AG09319 (cell line): ENCODE data around the gene CDH16.
"Not testable (repeated sequence)": the region's sequence is repeated elsewhere in the genome, so short reads cannot be mapped to it uniquely, and the experiment has no call there.

ENCODE experiments used
- DNase-seq: peaks from one replicate; pipeline ENCODE4 v3.0.0-alpha.2; 2010; ENCODE audit warnings: low read depth; ENCODE audit errors: extremely low read depth
- CTCF ChIP-seq: IDR thresholded peaks from 2 replicates; pipeline ENCODE4 v1.5.1; 2011; ENCODE audit warnings: low read depth, mild to moderate bottlenecking, inconsistent platforms, low read length, moderate library complexity

The CDH16 gene

DNA sequence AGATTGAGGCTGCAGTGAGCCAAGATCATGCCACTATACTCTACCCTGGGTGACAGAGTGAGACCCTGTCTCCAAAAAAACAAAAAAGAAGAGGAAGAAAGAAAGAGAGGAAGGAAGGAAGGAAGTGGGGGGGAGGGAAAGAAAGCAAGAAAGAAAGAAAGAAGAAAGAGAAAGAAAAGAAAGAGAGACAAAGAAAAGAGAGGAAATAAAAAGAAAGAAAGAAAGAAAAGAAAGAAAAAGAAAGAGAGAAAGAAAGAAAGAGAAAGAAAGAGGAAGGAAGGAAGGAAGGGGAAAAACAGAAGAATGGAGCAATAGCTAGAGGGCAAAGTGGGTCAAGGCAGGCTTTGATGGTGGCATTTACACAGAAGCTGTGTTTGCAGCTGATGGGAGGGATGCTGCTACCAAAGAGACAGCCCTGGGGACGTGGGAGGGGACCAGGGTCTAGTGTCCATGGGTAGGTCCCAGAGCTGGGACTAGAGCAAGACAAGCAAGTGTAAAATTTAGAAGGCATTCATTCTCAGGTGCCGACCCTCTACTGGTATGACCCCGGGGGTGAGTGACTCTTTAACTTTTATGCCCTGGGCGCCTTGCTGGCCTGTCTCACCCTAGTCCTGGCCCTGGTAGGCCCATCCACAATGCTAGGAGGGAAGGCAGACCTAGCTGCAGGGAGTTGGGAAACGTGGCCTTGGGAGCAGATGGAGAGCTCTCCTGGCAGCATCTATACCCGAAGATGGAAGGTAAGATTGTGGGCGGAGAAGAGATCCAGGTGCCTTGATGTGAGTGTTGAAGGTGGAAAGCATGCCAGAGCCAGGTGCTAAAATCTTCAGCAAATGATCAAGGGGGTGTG, 40.4 kb upstream of the CDH16 start:
- DNase-seq, result no peak
- no peak for TF ChIP-seq CTCF

- not testable (repeated sequence) for DNase-seq
Observed at GRCh38 chr16:66956154-66956457, 37.4 kb upstream of the CDH16 start.

GRCh38 chr16:66955363-66956153, 36.9 kb upstream of the CDH16 start:
- DNase-seq, result not testable (repeated sequence)

- TF ChIP-seq CTCF, result peak; percentile 86
- DNase-seq, result peak; percentile 37
Observed at GRCh38 chr16:66954097-66954659, 35.5 kb upstream of the CDH16 start.

DNA sequence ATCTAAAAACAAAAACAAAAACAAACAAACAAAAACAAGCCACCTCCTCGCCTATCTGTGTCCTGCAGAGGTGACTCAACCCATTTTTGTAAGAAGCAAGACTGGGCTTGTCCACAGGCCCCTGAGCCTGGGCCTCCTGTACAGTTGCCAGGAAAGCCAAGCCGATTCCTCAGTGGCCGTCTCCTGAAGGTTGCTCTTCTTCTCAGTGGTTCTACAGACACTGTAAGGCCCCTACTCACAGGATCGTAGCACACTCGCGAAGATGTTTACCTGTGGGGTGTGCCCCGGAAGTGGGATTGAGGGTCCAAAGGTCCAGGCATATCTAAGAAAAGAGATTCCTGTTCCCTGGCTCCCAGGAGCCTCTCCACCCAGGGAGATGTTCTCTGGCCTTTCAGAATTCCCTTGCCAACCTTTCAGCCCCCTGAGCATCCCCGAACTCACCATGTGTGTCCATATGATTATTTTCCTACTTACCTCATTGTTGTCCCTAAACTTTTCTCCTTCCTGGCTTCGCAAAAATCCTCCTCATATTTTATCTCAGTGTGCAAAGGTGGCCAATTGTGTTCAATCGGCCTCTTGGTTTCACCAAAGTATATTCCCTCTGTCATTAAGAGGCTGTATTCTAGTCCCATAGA, 34.9 kb upstream of the CDH16 start:
- no peak for DNase-seq
- no peak for TF ChIP-seq CTCF

GRCh38 chr16:66952430-66953110, 33.9 kb upstream of the CDH16 start:
- no peak for DNase-seq
- TF ChIP-seq CTCF, result no peak

GRCh38 chr16:66950971-66951790, 32.5 kb upstream of the CDH16 start:
- DNase-seq, result no peak
- TF ChIP-seq CTCF, result no peak
